Fibroblast of upper back skin (primary cell): Measurements from ENCODE around the gene CELSR1.
"Not testable (repeated sequence)": the region's sequence is repeated elsewhere in the genome, so short reads cannot be mapped to it uniquely, and the experiment has no call there.

Experiments
- DNase-seq: peaks from one replicate; pipeline ENCODE4 v3.0.0-alpha.2; 2013

The CELSR1 gene

DNA sequence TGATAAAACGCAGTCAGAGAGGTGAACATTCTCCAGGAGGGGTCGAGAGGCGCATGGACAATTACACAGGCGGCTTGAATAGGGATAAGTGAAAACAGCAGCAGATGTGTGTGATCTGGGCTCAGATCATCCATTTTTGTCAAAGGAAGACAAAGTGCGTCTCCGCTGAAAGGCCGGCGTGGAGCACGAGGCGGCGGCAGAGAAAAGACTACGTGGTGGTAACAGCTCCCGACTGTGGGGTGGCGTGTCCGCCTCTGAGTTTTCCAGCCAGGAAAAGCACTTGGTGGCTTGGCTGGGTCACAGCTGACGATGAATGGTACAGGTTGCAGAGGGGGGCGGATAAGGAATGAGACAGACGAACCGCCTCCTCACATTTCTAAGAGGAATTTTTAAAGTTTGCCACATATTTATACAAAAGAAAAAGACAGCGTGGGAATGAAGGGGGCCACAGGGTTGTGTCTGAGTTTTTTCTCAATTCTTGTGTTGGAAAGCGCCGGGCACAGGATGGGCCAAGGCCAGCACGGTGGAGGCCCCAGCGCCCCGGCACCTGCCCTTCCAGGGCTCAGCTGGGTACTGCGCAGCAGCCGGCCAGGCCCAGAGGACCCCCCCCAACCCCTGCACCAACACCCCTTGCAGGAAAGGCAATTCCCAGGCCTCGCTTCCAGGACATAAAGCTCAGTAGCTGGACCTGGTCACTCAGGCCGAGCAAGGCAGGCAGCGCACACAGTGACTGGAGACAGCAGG lies 121.5 kb downstream of the CELSR1 start:
- peak; percentile 16 for DNase-seq

DNA sequence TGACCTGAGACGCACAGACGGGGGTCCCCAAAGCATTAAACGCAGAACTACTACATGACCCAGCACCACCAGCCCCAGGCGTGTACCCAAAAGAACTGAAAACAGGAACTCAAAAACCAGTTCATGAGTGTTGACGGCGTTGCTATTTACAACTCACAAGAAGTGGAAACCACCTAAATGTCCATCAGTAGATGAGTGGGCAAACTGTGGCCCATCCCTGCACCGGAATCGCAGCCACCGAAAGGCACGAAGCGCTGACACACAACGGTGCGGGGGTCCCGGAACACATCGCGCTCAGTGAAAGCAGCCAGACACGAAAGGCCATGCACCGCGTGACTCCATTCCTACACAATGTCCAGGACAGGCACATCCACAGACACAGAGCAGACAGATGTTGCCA lies 122.7 kb downstream of the CELSR1 start:
- DNase-seq = no peak

DNA sequence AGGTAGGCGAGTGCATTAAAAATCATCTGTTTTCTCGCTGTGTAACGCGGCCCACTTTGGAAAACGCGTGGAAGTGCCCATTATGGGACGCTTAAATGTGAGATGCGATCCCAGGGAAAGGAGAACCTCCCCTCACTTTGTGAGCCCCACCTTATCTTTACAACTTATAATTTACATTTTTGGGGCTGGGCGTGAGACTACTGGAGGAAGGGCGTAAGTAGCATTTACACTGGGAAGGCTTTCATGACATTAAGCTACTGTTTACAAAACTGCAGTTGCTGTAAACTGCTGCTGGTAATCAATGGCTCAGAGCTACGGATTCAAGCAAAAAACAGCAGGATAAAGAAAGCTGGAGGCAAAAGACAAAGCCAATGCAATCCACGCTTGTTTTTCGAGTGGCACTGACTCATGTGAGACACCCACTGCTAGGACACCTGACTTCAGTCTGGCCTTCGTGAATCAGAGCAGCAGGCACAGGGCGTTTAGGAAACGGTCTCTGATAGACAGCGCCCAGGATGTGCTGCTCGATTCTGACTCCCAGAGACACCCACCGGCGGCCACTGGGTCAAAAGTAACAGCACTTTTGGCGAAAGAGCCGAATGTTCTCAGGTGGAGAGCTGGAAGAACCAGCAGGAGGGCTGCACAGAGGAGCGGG lies 123.6 kb downstream of the CELSR1 start:
- DNase-seq = no peak

GRCh38 chr22:46411347-46411746 lies 126.1 kb downstream of the CELSR1 start:
- DNase-seq = no peak

DNA sequence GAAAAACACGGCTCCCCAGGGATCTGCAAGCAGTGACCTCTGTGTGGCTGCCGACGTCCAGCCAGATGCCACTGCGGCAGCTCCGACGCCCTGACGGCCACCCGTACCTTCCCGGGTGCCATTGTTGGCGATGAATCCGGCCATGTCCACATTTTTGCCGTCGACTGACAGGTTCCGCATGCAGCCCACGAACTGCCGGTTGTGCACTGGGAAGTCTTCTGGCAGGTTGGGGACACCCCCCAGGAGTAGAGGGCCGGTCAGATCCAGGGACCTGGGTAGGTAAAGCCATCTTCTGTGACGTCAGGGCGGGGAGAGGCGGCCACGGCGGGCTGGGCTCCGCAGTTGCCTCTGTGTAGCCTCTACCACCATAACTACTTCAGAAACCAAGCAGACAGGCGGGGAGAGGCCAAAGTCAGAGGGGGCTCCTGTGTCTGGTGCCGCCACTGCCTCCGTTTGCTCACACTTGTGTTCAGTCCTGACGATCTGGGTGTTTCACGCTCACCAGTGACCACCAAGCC lies 127.1 kb downstream of the CELSR1 start:
- DNase-seq = no peak

DNA sequence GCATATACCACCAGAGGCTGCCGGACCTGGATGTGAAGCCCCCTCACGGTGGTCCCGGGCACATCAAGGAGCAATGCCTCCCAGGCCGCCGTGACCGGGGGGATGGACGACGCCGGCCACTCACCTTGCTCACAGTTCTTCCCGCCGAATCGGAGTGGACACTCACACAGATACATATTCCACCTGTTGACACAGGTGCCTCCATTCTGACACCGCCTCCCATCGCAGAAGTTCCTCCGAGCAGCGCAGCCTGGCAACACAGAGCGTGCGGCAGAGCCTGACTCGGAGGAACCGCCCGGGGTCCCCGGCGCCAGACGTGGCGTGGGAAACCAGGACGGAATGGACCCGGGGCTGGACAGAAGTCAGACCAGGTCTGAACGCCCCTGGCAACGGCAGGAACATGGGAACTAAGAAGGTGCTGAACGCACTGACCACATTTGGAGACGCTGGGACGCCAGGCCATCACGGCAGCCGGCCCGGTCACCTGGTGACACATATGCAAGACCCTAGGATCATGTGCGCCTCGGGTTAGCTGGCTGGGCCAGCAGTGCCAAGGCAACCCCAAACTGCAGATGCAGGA lies 127.7 kb downstream of the CELSR1 start:
- DNase-seq = no peak

GRCh38 chr22:46408568-46409506 lies 128.6 kb downstream of the CELSR1 start:
- no peak for DNase-seq

DNA sequence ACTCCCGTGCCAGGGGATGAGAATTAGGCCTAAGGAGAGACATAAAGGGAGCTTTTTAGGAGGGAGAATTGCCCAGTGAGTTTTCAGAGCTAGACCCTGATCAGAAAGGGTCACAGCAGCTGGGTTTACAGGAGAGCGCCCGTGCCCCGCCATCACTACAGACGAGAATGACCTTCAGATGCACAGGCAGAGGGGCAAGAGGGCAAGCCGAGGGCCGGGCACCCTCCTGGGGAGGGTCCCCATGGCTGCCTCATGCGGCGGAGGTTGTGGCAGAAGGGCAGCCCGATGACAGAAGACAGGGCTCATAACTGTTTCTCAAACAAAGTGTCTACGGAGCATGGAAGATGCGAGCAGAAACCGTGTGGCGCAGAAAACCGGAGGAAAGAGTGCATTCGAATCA lies 129.7 kb downstream of the CELSR1 start:
- no peak for DNase-seq

GRCh38 chr22:46406791-46407190 lies 130.6 kb downstream of the CELSR1 start:
- DNase-seq = no peak

- DNase-seq = no peak
Observed at GRCh38 chr22:46406349-46406748, 131.1 kb downstream of the CELSR1 start.

GRCh38 chr22:46405901-46406300 lies 131.5 kb downstream of the CELSR1 start:
- no peak for DNase-seq

GRCh38 chr22:46403880-46404279 lies 133.5 kb downstream of the CELSR1 start:
- DNase-seq = not testable (repeated sequence)

- DNase-seq = no peak
Observed at GRCh38 chr22:46402505-46402904, 134.9 kb downstream of the CELSR1 start.

DNA sequence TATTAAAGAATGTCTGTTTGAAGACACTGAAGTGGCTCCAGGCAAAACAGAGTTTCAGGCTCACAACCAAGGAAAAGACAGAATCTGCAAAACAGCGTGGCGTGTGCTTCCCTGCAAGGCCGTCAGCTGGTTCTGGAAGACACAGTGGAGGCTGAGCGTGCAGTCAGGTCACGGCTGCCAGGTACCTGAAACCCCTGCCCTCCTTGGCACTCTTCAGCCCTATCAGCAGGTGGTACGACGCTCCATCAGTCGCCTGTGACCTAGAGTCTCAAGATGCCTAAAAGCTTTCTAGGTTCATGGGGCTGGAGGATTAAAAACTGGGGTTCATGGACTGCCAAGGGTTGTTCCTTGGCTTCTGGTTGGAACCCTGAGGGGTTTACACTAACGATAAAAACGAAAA lies 136.1 kb downstream of the CELSR1 start:
- no peak for DNase-seq

- no peak for DNase-seq
Observed at GRCh38 chr22:46399251-46400024, 138.0 kb downstream of the CELSR1 start.

- DNase-seq = no peak
Observed at GRCh38 chr22:46397951-46398350, 139.5 kb downstream of the CELSR1 start.

DNA sequence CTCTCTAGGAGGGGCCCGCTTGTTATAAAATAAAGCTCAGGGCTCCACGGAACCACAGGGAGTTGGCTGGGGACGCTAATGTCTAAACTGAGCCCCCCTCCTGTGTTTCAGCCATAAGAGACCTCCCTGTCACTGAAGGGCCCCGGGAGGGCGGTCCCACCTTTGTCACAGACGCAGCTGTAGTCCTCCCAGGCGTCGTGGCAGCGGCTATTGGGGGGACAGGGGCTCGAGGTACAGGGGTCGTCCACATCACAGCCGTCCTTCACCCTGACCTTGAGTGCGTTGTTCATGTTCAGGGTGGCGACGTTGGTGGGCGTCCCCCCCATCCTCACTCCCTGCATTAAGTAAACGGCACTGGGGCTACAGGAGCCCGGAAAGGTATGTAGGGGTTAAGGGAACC lies 139.9 kb downstream of the CELSR1 start:
- no peak for DNase-seq

DNA sequence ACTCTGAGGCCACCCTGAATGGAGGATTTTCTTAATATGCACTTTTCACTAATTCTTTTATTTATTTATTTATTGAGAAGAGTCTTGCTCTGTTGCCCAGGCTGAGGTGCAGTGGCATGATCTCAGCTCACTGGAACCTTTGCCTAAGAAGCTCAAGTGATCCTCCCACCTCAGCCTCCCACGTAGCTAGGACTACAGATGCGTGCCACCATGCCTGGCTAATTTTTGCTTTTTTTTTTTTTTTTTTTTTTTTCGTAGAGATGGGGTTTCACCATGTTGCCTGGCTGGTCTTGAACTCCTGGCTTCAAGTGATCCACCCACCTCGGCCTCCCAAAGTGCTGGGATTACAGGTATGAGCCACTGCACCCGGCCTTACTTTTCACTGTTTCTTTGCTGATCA lies 140.4 kb downstream of the CELSR1 start:
- not testable (repeated sequence) for DNase-seq

GRCh38 chr22:46395145-46395544 lies 142.3 kb downstream of the CELSR1 start:
- DNase-seq = no peak

DNA sequence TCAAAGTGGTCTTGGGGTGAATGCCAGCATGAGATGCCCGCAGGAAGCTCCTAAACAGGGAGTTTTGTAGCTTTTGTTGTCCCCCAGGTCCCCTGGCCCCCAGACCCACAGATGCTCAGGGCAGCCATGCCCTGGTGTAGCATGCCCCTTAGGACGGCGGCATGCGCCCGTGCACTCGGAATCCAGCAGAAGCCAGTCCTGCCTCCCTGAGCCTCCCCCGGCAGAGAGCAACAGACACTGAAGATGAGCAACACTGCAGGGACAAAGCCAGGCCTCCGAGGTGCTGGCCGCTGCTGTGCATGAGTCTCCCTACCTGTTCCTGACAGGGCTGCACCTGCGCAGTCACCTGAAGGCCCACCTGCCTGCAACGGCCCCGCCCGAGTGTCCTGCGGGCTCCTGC lies 142.8 kb downstream of the CELSR1 start:
- no peak for DNase-seq

- no peak for DNase-seq
Observed at GRCh38 chr22:46393873-46394272, 143.5 kb downstream of the CELSR1 start.
